Lower leg skin (tissue), 3 donors: ENCODE data around the gene LARP1.

Experiments
- POLR2A ChIP-seq, 2 donors: fragments of 450-650 bp; IDR thresholded peaks; one replicate each; pipeline ENCODE4 v1.6.1; 2016 to 2017; ENCODE audit warnings: antibody characterized with exemption in 2 of 2, mild to moderate bottlenecking in 1 of 2, moderate library complexity in 1 of 2
- TF ChIP-seq, protein P1 (sequence below), 3 donors: fragments of 450-650 bp; IDR thresholded peaks; one replicate each; pipeline ENCODE4 v1.5.1; 2016; ENCODE audit warnings: antibody characterized with exemption in 3 of 3, mild to moderate bottlenecking in 3 of 3, moderate library complexity in 2 of 3

DNA sequence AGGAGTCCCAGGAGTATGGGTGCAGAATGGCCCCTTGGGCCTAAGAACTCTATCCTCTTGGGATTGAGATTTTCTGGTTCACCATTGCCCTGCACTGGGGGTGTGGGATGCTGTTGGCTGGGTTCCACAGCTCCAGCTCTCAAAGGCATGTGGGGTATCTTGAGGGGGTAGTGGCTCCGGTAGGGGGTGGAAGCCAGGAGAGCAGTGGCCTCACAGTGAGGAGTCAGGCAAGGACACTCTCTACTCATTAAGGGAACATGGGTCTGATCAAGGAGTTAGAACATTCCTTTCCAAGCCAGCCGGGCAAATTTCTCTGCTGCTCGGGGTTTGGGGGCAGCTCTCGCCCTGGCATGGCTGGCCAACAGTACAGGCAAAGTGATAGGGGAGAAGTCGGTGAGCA is 33.0 kb downstream of the LARP1 start:
- no peak for TF ChIP-seq POLR2A (IDR thresholded peaks at IDR 0.05)
- TF ChIP-seq, protein P1, sequence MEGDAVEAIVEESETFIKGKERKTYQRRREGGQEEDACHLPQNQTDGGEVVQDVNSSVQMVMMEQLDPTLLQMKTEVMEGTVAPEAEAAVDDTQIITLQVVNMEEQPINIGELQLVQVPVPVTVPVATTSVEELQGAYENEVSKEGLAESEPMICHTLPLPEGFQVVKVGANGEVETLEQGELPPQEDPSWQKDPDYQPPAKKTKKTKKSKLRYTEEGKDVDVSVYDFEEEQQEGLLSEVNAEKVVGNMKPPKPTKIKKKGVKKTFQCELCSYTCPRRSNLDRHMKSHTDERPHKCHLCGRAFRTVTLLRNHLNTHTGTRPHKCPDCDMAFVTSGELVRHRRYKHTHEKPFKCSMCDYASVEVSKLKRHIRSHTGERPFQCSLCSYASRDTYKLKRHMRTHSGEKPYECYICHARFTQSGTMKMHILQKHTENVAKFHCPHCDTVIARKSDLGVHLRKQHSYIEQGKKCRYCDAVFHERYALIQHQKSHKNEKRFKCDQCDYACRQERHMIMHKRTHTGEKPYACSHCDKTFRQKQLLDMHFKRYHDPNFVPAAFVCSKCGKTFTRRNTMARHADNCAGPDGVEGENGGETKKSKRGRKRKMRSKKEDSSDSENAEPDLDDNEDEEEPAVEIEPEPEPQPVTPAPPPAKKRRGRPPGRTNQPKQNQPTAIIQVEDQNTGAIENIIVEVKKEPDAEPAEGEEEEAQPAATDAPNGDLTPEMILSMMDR (IDR thresholded peaks at IDR 0.05) = no peak
